Thymus (tissue), 11 donors: ENCODE data around the gene LPP. TPM values are rescaled to one million over a fixed set of nuclear protein-coding genes. Genes with fewer than 3 reads are reported as not detected.

ENCODE experiments used
- DNase-seq, 9 donors: peaks; one replicate each; pipeline ENCODE4 v3.0.0-alpha.2; 2013; ENCODE audit warnings: low spot score in 9 of 9, low read depth in 6 of 9, missing footprints in 1 of 9
- H3K27ac ChIP-seq, 2 donors: one replicate each; pipeline ENCODE4 v1.5.1; 2013; ENCODE audit warnings: control low read depth in 1 of 2, low read depth in 1 of 2, low read length in 1 of 2, mild to moderate bottlenecking in 1 of 2, moderate library complexity in 1 of 2
- H3K27me3 ChIP-seq, 2 donors: one replicate each; pipeline ENCODE4 v1.5.1; 2013; ENCODE audit warnings: low read length in 1 of 2; ENCODE audit not compliant: control insufficient read depth in 2 of 2, insufficient read depth in 1 of 2
- H3K36me3 ChIP-seq, 2 donors: one replicate each; pipeline ENCODE4 v1.5.1; 2013; ENCODE audit warnings: low read length in 1 of 2, mild to moderate bottlenecking in 1 of 2, moderate library complexity in 1 of 2; ENCODE audit not compliant: control insufficient read depth in 2 of 2, insufficient read depth in 2 of 2
- H3K4me1 ChIP-seq, 2 donors: one replicate each; pipeline ENCODE4 v1.5.1; 2013; ENCODE audit warnings: low read length in 2 of 2; ENCODE audit not compliant: control insufficient read depth in 2 of 2, insufficient read depth in 2 of 2
- H3K4me3 ChIP-seq, 2 donors: one replicate each; pipeline ENCODE4 v1.5.1; 2013; ENCODE audit warnings: low read length in 2 of 2, control low read depth in 1 of 2, mild to moderate bottlenecking in 1 of 2
- H3K9me3 ChIP-seq, 2 donors: one replicate each; pipeline ENCODE4 v1.5.1; 2013; ENCODE audit warnings: low read length in 1 of 2, mild to moderate bottlenecking in 1 of 2; ENCODE audit not compliant: control insufficient read depth in 2 of 2, insufficient read depth in 1 of 2
- WGBS: extraction: QIAGEN DNeasy Blood & Tissue Kit; methylation state at CpG from one replicate; pipeline ENCODE4 v1.1.7; 2013; 5-methylcytosine and 5-hydroxymethylcytosine counted together
- polyA plus RNA-seq: library from polyadenylated mRNA; stranded (reverse); fragments of 200-250 nt; gene quantifications from one replicate; pipeline ENCODE4 v1.2.3, GENCODE V29; 2013
- total RNA-seq: library from RNA; stranded (reverse); fragments of 120-200 nt; gene quantifications from one replicate; pipeline ENCODE4 v1.2.4, GENCODE V29; 2013
- donor health status: healthy.

The LPP gene
- total and polyA plus RNA-seq, 2 donors, result 6.5 to 9.2 TPM

DNA sequence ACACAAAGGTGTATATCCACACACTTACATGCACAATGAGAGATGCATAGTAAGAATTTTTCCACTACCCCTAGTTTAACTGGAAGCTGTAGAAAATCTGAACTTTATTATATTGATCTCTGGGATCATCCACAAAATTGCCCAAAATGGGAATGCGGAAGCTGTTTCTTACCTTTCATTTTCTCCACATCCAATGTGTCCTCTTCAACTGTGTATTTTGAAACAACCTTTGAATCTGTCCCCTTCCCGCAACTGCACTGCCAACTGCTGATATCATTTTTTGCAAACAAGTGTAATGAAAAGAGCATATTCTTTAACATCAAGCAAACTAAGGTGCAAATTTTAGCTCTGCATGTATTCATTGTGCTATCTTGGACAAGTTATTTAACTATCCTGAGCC is 590.2 kb downstream of the LPP start:
- Histone ChIP-seq H3K4me3 (no peak overlapping the region), H3K4me1 (no peaks in the 10 kb centered on the region), H3K27me3 (no peaks in the 10 kb centered on the region), H3K27ac (no peak overlapping the region), H3K9me3 (no peaks in the 10 kb centered on the region), H3K36me3 (no peaks in the 10 kb centered on the region)
- 99% methylated on average over 2 of the region's 2 CpGs for WGBS
- no peak for DNase-seq

GRCh38 chr3:188745031-188745430 is 591.1 kb downstream of the LPP start:
- Histone ChIP-seq H3K4me1 (no peaks in the 10 kb centered on the region), H3K9me3 (no peaks in the 10 kb centered on the region), H3K27ac (no peak overlapping the region), H3K27me3 (no peaks in the 10 kb centered on the region), H3K36me3 (no peaks in the 10 kb centered on the region), H3K4me3 (no peak overlapping the region)
- DNase-seq, result no peak

DNA sequence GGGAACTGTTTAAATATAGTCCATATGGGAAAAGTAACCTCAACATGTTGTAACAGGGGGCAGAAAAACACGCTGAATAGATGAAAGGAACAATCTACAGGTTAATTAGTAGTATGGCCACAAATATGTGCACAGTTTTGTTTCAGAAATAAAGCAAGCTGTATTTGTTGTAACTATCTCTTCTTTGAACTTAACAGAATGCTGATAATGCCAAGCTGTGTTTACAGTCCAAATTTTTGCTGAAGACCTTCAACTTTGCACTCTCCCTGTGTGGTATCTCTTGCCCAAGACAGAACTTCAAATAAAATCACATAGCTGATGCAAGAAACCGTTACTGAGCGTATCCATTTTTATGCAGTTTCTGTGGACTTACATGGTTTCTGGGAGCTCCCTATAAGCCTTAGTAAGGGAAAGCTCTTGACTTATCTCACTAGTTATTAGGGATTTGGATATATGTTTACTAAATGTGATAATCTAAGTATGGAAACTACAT is 592.4 kb downstream of the LPP start:
- no peak for DNase-seq
- no peaks in the 10 kb centered on the region for H3K4me1 ChIP-seq
- no peaks in the 10 kb centered on the region for H3K36me3 ChIP-seq
- no peaks in the 10 kb centered on the region for H3K9me3 ChIP-seq
- no peaks in the 10 kb centered on the region for H3K27me3 ChIP-seq
- H3K4me3 ChIP-seq, result no peak overlapping the region
- WGBS, result 97% methylated on average over 3 of the region's 3 CpGs
- no peak overlapping the region for H3K27ac ChIP-seq

DNA sequence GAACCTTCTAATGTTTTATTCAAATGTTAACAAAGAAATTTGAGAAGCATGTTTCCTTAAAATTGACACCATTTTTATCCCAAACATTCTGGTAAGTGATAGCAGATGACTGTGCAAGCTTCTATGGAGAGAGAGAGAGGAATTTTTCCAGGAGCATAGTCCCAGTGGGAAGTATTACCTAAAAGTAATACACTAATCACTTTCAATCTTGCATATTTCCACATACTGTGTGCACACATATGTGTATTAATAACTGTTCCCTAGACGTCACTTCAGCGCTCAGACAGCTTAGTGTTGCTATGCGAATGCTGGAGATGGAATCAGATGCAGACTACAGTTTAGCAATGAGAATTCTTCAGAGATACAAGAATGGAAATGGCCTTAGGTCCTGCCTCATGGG is 593.5 kb downstream of the LPP start:
- Histone ChIP-seq H3K9me3 (no peaks in the 10 kb centered on the region), H3K27ac (no peak overlapping the region), H3K4me3 (no peak overlapping the region), H3K27me3 (no peaks in the 10 kb centered on the region), H3K4me1 (no peaks in the 10 kb centered on the region), H3K36me3 (no peaks in the 10 kb centered on the region)
- WGBS, result 93% methylated on average over 3 of the region's 3 CpGs
- no peak for DNase-seq

- 81% methylated on average over 5 of the region's 5 CpGs for WGBS
- H3K27me3 ChIP-seq, result no peaks in the 10 kb centered on the region
- H3K36me3 ChIP-seq, result no peaks in the 10 kb centered on the region
- H3K4me3 ChIP-seq, result no peak overlapping the region
- H3K9me3 ChIP-seq, result no peaks in the 10 kb centered on the region
- no peak overlapping the region for H3K27ac ChIP-seq
- H3K4me1 ChIP-seq, result no peaks in the 10 kb centered on the region
- DNase-seq, result peak; percentile 18 to 83 (median 59)
These were observed 595.2 kb downstream of the LPP start for GRCh38 chr3:188749010-188749617.

GRCh38 chr3:188749830-188750229 is 595.9 kb downstream of the LPP start:
- no peaks in the 10 kb centered on the region for H3K4me1 ChIP-seq
- no peaks in the 10 kb centered on the region for H3K27me3 ChIP-seq
- H3K27ac ChIP-seq, result no peak overlapping the region
- no peaks in the 10 kb centered on the region for H3K9me3 ChIP-seq
- WGBS, result 99% methylated on average over 4 of the region's 4 CpGs
- no peak for DNase-seq
- no peak overlapping the region for H3K4me3 ChIP-seq
- no peaks in the 10 kb centered on the region for H3K36me3 ChIP-seq

DNA sequence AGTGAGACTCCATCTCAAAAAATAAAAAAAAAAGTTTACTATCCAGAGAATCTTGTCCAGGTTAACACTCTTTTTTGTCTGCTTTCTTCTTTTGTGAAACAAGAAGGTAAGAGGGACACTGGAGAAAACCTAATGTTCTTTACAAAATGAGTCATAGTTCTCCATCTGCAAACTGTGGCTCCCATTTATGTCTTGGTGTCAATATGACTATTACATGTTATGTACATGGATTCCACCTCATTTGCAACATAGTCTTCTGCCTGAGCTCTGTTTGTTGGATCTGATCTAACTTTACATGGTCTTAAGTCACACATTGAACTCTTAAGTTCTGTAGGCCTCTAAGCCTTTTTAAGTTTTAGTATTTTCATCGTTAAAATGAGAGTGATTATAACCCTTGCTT is 596.7 kb downstream of the LPP start:
- 94% methylated on average over 1 of the region's 1 CpG for WGBS
- DNase-seq, result no peak
- Histone ChIP-seq H3K9me3 (no peaks in the 10 kb centered on the region), H3K4me1 (no peaks in the 10 kb centered on the region), H3K27ac (no peak overlapping the region), H3K36me3 (no peaks in the 10 kb centered on the region), H3K4me3 (no peak overlapping the region), H3K27me3 (no peaks in the 10 kb centered on the region)

GRCh38 chr3:188752850-188753249 is 598.9 kb downstream of the LPP start:
- Histone ChIP-seq H3K9me3 (no peaks in the 10 kb centered on the region), H3K4me1 (no peaks in the 10 kb centered on the region), H3K4me3 (no peak overlapping the region), H3K27ac (no peak overlapping the region), H3K27me3 (no peaks in the 10 kb centered on the region), H3K36me3 (no peaks in the 10 kb centered on the region)
- DNase-seq, result no peak
- WGBS, result 98% methylated on average over 1 of the region's 1 CpG

GRCh38 chr3:188754267-188754666 is 600.3 kb downstream of the LPP start:
- Histone ChIP-seq H3K27me3 (no peaks in the 10 kb centered on the region), H3K36me3 (no peaks in the 10 kb centered on the region), H3K9me3 (no peaks in the 10 kb centered on the region), H3K4me3 (no peak overlapping the region), H3K4me1 (no peaks in the 10 kb centered on the region), H3K27ac (no peak overlapping the region)
- 94% methylated on average over 5 of the region's 5 CpGs for WGBS
- DNase-seq, result no peak
